HG02759 (cell line): ENCODE data around the gene PRKG1.
"Not testable (repeated sequence)": the region's sequence is repeated elsewhere in the genome, so short reads cannot be mapped to it uniquely, and the experiment has no call there.

Source experiments
- ATAC-seq: cut with Tn5 transposase; IDR thresholded peaks from one replicate; pipeline ENCODE4 v1.9.1; 2021; ENCODE audit warnings: mild to moderate bottlenecking, moderate library complexity; ENCODE audit not compliant: unreplicated experiment

PRKG1 gene

GRCh38 chr10:51405580-51406351 is 331.5 kb downstream of the PRKG1 start:
- ATAC-seq, result no peak

- no peak for ATAC-seq
Observed at GRCh38 chr10:51406581-51406980, 332.3 kb downstream of the PRKG1 start.

GRCh38 chr10:51416494-51416893 is 342.2 kb downstream of the PRKG1 start:
- ATAC-seq, result no peak

- ATAC-seq, result no peak
Observed at GRCh38 chr10:51419196-51420093, 345.2 kb downstream of the PRKG1 start.

GRCh38 chr10:51421853-51422252 is 347.6 kb downstream of the PRKG1 start:
- no peak for ATAC-seq

- ATAC-seq, result peak; percentile 80
Observed at GRCh38 chr10:51422311-51423120, 348.2 kb downstream of the PRKG1 start.

GRCh38 chr10:51423121-51423452 is 348.8 kb downstream of the PRKG1 start:
- ATAC-seq, result no peak

GRCh38 chr10:51425431-51425830 is 351.1 kb downstream of the PRKG1 start:
- no peak for ATAC-seq

- ATAC-seq, result no peak
Observed at GRCh38 chr10:51427758-51428157, 353.5 kb downstream of the PRKG1 start.

GRCh38 chr10:51430506-51430905 is 356.2 kb downstream of the PRKG1 start:
- ATAC-seq, result no peak

- ATAC-seq, result no peak
Observed at GRCh38 chr10:51433949-51434475, 359.7 kb downstream of the PRKG1 start.

GRCh38 chr10:51436805-51437204 is 362.5 kb downstream of the PRKG1 start:
- no peak for ATAC-seq

GRCh38 chr10:51439645-51440044 is 365.4 kb downstream of the PRKG1 start:
- no peak for ATAC-seq

GRCh38 chr10:51445588-51445987 is 371.3 kb downstream of the PRKG1 start:
- no peak for ATAC-seq

GRCh38 chr10:51447119-51447518 is 372.8 kb downstream of the PRKG1 start:
- ATAC-seq, result no peak

GRCh38 chr10:51455762-51456161 is 381.5 kb downstream of the PRKG1 start:
- not testable (repeated sequence) for ATAC-seq

GRCh38 chr10:51459476-51459875 is 385.2 kb downstream of the PRKG1 start:
- no peak for ATAC-seq

- no peak for ATAC-seq
Observed at GRCh38 chr10:51462076-51462779, 387.9 kb downstream of the PRKG1 start.

- no peak for ATAC-seq
Observed at GRCh38 chr10:51468424-51468823, 394.1 kb downstream of the PRKG1 start.

- no peak for ATAC-seq
Observed at GRCh38 chr10:51469686-51470085, 395.4 kb downstream of the PRKG1 start.
